AG08395 (cell line): ENCODE measurements around the gene C5orf52.
A peak's percentile ranks its signal among the peaks of the same experiment; 100 is the strongest.
"Not testable (repeated sequence)": the region's sequence is repeated elsewhere in the genome, so short reads cannot be mapped to it uniquely, and the experiment has no call there.

Experiments used
- DNase-seq: peaks from one replicate; pipeline ENCODE4 v3.0.0; 2012; ENCODE audit warnings: mixed read lengths, low spot score

C5orf52 gene

DNA sequence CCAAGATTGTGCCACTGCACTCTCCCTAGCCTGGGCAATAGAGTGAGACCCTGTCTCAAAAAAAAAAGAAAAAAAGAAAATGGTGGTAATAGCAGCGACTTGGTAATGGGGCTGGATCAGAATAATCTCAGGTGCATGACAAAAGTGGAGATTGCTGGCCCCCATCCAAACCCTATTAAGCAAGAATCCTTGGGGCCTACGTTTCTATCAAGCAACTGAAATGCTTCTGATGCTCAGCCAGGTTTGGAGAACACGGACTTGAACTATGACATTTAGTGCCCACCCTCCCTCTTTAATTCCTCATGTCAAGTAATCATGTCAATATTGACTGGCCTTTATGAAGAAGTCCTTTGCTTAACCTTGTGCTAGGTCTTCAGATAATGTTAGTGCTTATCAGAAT, 6.6 kb downstream of the C5orf52 start:
- no peak for DNase-seq

DNA sequence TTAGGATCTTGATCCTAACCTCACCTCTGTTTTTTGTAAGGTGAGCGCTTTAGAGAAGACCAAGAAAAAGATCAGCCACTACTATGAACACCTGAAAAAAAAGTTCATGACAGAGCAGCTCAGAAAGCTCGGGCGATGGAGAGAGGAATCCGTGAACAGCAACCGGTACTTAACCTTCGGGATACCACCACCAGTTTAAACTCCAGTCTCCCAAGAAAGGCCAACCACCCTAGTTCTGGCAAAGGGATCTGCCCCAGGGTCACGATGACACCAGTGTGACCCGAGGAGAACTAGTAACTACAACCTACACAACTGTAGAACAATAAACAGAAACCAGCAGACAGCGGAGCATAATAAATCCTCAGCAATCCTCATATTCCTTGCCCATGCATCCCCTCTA, 8.5 kb downstream of the C5orf52 start:
- DNase-seq, result no peak

- DNase-seq, result no peak
Measured at GRCh38 chr5:157680239-157680638, 8.9 kb downstream of the C5orf52 start.

DNA sequence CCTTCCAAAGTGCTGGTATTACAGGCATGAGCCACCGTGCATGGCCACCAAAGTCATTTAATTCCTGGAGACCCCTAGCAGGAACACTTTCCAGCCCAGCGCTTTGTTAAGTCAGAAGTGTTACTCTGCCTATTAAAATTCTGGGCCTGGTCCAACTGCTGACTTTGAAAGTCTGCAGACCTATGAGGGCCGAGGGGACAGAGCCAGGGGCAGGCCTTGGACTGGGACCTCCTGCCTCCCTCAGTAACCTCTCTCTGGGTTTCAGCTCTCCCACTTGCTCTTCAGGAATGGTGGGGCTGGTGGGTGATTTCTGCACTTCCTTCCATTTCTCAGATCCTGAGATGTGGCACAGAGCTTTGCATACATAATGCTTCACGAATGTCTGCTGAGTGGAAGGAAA, 9.7 kb downstream of the C5orf52 start:
- no peak for DNase-seq

- DNase-seq, result no peak
Measured at GRCh38 chr5:157682257-157682656, 10.9 kb downstream of the C5orf52 start.

GRCh38 chr5:157686276-157687197, 15.2 kb downstream of the C5orf52 start:
- not testable (repeated sequence) for DNase-seq

- DNase-seq, result no peak
Measured at GRCh38 chr5:157687198-157687554, 15.8 kb downstream of the C5orf52 start.

GRCh38 chr5:157689942-157690689, 18.8 kb downstream of the C5orf52 start:
- DNase-seq, result no peak

- no peak for DNase-seq
Measured at GRCh38 chr5:157690690-157691433, 19.5 kb downstream of the C5orf52 start.

- not testable (repeated sequence) for DNase-seq
Measured at GRCh38 chr5:157693816-157694215, 22.5 kb downstream of the C5orf52 start.

- not testable (repeated sequence) for DNase-seq
Measured at GRCh38 chr5:157696154-157696553, 24.8 kb downstream of the C5orf52 start.

DNA sequence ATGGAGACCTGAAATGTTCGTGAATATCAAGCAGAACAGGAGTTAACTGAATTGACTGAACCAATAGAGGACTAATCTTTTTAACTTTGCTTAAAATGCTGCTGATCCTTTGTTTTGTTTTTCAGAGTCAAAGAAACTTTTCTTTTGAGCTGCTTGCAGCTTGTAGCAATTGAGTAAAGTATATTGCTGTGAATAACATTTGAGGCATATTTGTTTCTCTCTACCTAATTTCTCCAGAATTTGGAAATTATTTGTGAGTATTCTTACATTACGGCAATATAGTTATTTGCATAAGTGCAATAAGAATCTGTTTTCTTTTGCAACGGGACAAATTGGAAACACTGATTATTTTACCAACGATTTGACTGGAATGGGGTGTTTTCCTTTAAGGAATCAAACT, 27.3 kb downstream of the C5orf52 start:
- DNase-seq, result not testable (repeated sequence)

DNA sequence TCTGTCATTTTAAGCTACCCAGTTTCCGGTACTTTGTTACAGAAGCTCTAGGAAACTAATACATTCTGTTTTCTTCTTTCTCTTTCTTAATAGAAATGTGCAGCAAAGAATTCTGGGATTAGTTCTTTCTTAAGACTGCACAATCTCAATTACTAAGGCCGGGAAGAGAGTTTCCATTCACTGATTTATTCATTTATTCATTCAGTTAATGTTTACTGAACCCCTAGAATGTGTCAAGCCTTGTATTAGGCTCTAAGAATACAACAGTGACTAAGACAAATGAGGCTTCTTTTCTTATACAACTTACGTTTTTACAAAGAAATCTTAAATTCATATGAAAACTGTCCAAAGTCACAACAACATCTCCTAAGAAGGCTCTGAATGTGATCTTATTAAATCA, 32.4 kb downstream of the C5orf52 start:
- no peak for DNase-seq

- no peak for DNase-seq
Measured at GRCh38 chr5:157708866-157709265, 37.5 kb downstream of the C5orf52 start.

DNA sequence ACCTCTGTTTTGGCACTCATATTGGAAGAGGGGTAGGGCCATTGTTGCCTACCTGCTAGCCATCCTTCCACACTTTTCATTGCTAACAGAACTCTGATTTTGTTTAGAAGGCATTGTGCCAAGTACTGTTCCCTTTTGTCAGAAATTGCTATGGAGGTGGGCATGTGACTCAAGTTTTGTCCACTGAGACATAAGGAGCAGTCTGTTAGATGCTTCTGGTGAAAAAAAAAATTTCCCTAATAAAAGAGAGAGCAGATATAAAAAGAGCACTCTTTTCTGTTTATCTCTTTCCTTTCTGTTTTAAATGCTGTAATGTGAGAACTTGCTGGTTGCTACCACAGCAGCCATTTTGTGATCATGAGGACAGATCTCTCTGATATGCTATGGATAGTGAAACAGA, 38.0 kb downstream of the C5orf52 start:
- no peak for DNase-seq

DNA sequence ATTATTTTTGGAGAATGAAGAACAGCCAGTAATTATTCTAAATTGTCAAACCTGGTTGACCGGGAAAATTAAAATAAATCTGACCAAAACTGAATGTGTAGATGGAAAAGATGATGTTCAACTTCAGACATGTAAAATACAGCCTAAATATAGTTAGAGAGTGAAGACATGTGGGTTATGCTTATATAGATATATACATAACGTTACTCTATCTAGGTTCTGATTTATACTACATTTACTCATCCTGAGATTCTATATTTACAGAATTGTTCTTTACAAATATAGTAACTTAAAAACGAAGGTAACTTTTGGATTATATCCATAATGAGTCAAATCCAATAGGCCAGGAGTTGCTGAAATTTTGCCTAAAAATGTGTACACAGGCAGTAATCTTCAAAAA, 39.1 kb downstream of the C5orf52 start:
- DNase-seq, result no peak

DNA sequence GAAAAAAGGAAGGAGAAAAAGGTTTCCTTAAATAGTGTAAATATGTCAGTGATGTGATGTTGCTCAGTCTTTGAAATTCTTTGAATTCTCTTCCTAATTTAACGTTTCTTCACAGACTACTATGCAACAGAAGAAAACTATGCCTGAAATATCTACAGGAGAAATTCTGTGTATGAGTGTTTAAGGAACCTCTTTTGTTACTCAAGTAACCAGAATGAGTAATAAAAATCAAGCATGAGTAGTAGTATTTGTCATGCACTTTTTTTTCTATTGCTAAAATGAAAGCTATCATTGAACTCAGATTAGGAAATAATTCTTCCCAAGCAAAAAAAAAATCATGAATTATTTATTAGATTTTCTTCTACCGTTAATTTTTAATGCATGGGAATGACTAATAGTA, 39.5 kb downstream of the C5orf52 start:
- peak; percentile 69 for DNase-seq

DNA sequence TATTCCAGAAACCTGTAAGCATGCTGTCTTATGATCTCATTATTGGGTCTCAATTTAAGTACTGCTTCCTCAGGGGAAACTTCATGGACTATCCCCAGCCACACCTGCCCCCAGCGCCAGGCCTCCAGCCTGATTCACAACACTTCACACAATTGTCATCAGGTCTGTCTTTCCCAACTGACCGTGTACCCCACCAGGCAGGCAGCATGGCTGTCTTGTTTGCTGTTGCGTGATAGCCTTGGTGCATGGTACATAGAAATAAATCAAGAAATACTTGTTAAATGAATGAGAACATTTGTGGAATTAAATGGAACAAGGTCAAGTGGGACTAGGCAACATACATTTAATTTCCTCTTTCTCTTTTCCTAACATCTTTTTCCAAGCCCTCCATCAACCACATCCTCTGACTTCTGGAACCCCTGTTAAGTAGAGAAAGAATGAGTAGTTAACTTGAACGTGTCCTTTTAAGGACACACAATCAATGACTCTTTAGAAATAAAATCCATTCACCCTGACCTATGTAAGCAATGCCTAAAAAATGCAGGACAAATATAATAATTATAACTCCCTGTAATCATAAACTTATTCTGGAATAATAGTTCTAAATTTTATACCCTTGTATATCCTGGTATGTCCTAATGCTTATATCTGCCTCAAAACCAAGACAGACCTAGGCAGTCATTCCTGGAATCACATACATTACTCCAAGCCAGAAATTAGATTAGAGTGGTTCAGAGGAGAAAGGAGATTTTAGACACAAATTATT, 42.7 kb downstream of the C5orf52 start:
- no peak for DNase-seq

- no peak for DNase-seq
Measured at GRCh38 chr5:157714596-157714864, 43.2 kb downstream of the C5orf52 start.

GRCh38 chr5:157718519-157718918, 47.2 kb downstream of the C5orf52 start:
- peak; percentile 74 for DNase-seq

DNA sequence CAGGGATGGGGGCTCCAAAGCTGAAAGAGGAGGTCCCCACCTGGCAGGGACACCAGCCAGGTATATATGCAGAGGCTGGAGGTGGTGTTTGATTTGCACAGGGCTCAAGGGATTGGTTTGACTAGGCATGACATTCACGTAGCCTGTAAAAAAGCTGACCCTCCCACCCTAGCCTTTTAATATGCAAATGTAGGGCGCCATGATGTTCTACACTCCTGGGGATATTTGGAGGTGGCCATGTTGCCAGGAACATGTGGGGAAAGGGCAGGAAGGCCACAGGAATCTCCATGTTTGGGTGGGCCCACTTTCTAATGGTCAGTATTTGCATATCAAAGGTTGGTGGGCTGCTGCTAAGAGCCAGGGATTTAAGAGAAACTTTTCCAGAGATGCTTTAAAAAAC, 47.9 kb downstream of the C5orf52 start:
- no peak for DNase-seq

DNA sequence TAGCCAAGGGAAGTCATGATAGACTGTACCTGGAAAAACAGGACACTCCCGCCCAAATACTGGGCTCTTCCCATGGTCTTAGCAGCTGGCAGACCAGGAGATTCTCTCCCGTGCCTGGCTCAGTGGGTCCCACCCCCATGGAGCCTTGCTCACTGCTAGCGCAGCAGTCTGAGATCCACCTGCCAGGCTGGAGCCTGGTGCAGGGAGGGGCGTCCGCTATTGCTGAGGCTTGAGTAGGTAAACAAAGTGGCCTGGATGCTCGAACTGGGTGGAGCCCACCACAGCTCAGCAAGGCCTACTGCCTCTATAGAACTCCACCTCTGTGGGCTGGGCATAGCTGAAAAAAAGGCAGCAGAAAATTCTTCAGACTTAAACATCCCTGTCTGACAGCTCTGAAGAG, 49.8 kb downstream of the C5orf52 start:
- DNase-seq, result no peak
